Hepatocyte (in vitro differentiated cells): Measurements from ENCODE around the gene CACNG4.

Experiments
- EZH2 ChIP-seq: fragments of 200-600 bp; sonication (generic); IDR thresholded peaks from 2 replicates; pipeline ENCODE4 v1.6.1; 2016; ENCODE audit warnings: antibody characterized with exemption, mild to moderate bottlenecking, borderline replicate concordance
- EZH2phosphoT487 ChIP-seq: fragments of 200-600 bp; sonication (generic); IDR thresholded peaks from one replicate; pipeline ENCODE4 v1.6.1; 2018; ENCODE audit warnings: antibody characterized with exemption, mild to moderate bottlenecking, low read depth, moderate library complexity; ENCODE audit not compliant: unreplicated experiment, severe bottlenecking
- TF ChIP-seq, protein P1 (sequence below): fragments of 200-600 bp; sonication (generic); IDR thresholded peaks from 2 replicates; pipeline ENCODE4 v1.5.1; 2016; ENCODE audit warnings: antibody characterized with exemption, mild to moderate bottlenecking; ENCODE audit not compliant: poor library complexity

- no peak for TF ChIP-seq EZH2
- no peak for TF ChIP-seq EZH2phosphoT487
- TF ChIP-seq, protein P1, sequence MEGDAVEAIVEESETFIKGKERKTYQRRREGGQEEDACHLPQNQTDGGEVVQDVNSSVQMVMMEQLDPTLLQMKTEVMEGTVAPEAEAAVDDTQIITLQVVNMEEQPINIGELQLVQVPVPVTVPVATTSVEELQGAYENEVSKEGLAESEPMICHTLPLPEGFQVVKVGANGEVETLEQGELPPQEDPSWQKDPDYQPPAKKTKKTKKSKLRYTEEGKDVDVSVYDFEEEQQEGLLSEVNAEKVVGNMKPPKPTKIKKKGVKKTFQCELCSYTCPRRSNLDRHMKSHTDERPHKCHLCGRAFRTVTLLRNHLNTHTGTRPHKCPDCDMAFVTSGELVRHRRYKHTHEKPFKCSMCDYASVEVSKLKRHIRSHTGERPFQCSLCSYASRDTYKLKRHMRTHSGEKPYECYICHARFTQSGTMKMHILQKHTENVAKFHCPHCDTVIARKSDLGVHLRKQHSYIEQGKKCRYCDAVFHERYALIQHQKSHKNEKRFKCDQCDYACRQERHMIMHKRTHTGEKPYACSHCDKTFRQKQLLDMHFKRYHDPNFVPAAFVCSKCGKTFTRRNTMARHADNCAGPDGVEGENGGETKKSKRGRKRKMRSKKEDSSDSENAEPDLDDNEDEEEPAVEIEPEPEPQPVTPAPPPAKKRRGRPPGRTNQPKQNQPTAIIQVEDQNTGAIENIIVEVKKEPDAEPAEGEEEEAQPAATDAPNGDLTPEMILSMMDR: no peak
Observed at GRCh38 chr17:67026341-67026740, 61.8 kb downstream of the CACNG4 start.
